ENCODE data around the gene TDRD12.

- no peak for TF ChIP-seq YY1 (IDR thresholded peaks at IDR 0.05; ENCODE audit: insufficient read depth, insufficient read length)
- no peak for TF ChIP-seq ZNF274 (IDR thresholded peaks at IDR 0.05; ENCODE audit: low read depth, low read length)
Observed at GRCh38 chr19:32748948-32749347, 29.4 kb downstream of the TDRD12 start.

Data from NT2/D1 (cell line).